Large intestine (tissue), 3 donors: Measurements from ENCODE around the gene KIRREL1. TPM values are rescaled to one million over a fixed set of nuclear protein-coding genes. Genes with fewer than 3 reads are reported as not detected.

Experiments
- DNase-seq, 2 donors: peaks; one replicate each; pipeline versions ENCODE4 v3.0.0 to v3.0.0-alpha.2; 2013
- H3K27ac ChIP-seq: one replicate; pipeline ENCODE4 v1.5.1; 2013; ENCODE audit warnings: low read length
- H3K27me3 ChIP-seq: 2 replicates; pipeline ENCODE4 v1.6.1; 2013; ENCODE audit warnings: low read length; ENCODE audit not compliant: control insufficient read depth, insufficient read depth
- H3K36me3 ChIP-seq: 2 replicates; pipeline ENCODE4 v1.6.1; 2013; ENCODE audit warnings: low read length; ENCODE audit not compliant: control insufficient read depth, insufficient read depth
- H3K4me1 ChIP-seq: one replicate; pipeline ENCODE4 v1.6.1; 2013; ENCODE audit warnings: low read length; ENCODE audit not compliant: control insufficient read depth, insufficient read depth
- H3K4me3 ChIP-seq: one replicate; pipeline ENCODE4 v1.5.1; 2013; ENCODE audit warnings: low read length
- H3K9me3 ChIP-seq: one replicate; pipeline ENCODE4 v1.6.1; 2013; ENCODE audit warnings: mild to moderate bottlenecking, low read depth, low read length, moderate library complexity; ENCODE audit not compliant: control insufficient read depth
- WGBS: methylation state at CpG from one replicate; pipeline ENCODE4 v1.1.5; 2013; ENCODE audit warnings: low lambda C conversion rate; ENCODE audit not compliant: insufficient coverage; 5-methylcytosine and 5-hydroxymethylcytosine counted together
- polyA plus RNA-seq: library from polyadenylated mRNA; unstranded; fragments of 120-200 nt; gene quantifications from one replicate; pipeline ENCODE4 v1.2.1, GENCODE V29; 2013

Gene KIRREL1
- polyA plus RNA-seq, 1 donor, result 18.7 TPM

DNA sequence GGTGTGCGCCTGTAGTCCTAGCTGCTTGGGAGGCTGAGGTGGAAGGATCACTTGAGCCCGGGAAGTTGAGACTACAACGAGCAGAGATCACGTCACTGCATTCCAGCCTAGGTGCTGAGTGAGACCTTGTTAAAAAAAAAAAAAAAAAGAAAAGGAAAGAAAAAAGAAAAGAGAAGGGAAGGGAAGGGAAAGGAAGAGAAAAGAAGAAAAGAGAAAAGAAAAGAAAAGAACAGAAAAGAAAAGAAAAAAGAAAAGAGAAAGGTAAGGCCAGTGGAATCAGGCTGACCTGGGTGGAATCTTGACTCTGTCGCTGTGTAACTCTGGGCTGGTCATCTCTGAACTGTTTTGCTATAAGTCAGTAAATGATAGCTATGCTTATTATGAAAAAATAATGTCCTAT, 33.7 kb upstream of the KIRREL1 start:
- Histone ChIP-seq H3K36me3 (no peaks in the 10 kb centered on the region), H3K4me3 (no peak overlapping the region), H3K9me3 (no peaks in the 10 kb centered on the region), H3K27ac (no peak overlapping the region), H3K4me1 (peaks cover 13% of the 10 kb centered on the region), H3K27me3 (no peaks in the 10 kb centered on the region)
- WGBS, result 100% methylated on average over 3 of the region's 5 CpGs
- DNase-seq, result no peak

DNA sequence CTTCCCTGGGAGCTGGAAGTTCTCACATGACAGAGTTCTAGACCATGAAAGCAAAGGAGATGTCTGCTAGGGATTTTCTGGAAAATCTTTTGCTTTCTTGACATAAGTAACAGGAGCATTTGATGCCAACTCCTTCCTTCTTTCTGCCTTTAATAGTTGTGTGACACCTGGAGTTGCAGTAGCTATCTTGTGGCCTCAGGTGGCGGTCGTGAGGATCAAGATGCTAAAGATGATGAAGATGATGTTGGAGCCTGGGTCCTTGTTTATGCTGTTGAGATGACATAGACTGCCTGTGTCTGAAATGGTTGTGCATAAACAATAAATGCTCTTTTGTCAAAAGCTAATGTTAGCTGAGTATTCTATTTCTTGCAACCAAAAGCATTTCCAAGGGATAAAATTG, 32.7 kb upstream of the KIRREL1 start:
- DNase-seq, result no peak
- H3K4me3 ChIP-seq, result no peak overlapping the region
- no peaks in the 10 kb centered on the region for H3K36me3 ChIP-seq
- no peaks in the 10 kb centered on the region for H3K9me3 ChIP-seq
- no CpG with 5 or more reads among the region's 2 CpGs for WGBS
- H3K27me3 ChIP-seq, result no peaks in the 10 kb centered on the region
- no peak overlapping the region for H3K27ac ChIP-seq
- H3K4me1 ChIP-seq, result peaks cover 24% of the 10 kb centered on the region

DNA sequence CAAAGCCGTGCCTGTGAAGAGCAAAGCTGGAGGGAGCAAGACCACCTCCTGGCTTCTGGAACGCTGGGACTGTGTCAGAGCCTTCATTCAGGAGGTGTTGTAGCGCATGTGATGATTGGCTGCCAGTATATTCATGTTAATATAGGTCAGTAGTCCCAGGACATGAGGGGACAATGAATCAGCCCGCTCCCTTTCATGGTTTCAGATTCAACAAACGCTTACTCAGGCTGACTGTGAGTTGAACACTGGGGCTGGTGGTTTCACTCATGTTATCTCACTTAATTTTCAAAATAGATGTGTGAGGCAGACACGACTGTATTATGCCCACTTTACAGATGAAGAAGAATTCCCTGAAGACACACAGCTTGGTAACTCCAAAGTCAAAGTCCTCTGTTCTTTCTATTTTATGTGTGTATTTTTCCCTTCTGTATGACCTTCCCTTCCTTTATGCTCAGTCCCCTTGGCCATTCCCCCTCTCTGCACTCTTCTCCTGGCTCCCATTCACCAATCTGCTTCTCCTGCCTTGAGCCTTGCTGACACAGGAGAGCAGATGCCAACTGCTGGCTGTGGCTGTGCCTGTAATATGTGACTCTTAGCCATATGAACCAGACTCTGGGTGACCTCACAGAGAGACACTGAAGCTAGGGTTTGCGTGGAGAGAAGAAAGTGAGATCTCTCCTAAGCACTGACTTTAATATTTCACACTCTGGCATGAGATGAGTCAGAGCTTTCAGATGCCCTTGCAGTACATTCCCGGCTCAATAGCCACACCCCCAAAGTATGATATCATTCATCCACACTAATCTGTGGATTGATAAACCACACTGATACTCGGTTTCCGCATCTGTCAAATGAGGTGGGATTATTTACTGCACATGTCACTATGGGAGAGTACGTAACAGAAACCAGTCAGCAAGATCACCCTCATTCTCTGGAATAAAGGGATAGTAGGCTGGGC, 31.4 kb upstream of the KIRREL1 start:
- Histone ChIP-seq H3K4me1 (peaks cover 34% of the 10 kb centered on the region), H3K27me3 (no peaks in the 10 kb centered on the region), H3K9me3 (no peaks in the 10 kb centered on the region), H3K27ac (no peak overlapping the region), H3K4me3 (no peak overlapping the region), H3K36me3 (no peaks in the 10 kb centered on the region)
- peak; percentile 43 to 64 for DNase-seq
- WGBS, result no CpG with 5 or more reads among the region's 11 CpGs

DNA sequence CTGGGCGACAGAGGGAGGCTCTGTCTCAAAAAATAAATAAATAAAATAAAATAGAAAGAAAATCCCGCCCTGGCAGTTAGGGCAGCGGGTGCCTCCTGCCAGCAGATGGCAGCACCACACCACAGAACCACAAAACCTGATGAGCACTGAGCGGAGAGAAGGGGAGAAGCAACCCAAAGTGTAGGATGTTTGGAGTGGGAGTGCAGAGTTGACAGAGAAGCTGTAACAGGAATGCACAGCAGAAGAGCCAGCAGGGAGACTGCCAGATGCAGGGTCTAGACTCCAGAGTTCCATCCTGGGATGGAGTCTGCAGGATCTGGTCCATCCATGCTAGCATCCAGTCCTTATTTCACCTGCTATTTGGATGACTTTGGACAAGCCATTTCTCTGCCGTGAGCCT, 29.7 kb upstream of the KIRREL1 start:
- Histone ChIP-seq H3K27ac (no peak overlapping the region), H3K9me3 (no peaks in the 10 kb centered on the region), H3K4me3 (no peak overlapping the region), H3K27me3 (no peaks in the 10 kb centered on the region), H3K4me1 (peaks cover 47% of the 10 kb centered on the region), H3K36me3 (no peaks in the 10 kb centered on the region)
- DNase-seq, result peak; percentile 55 to 61
- no CpG with 5 or more reads among the region's 5 CpGs for WGBS

DNA sequence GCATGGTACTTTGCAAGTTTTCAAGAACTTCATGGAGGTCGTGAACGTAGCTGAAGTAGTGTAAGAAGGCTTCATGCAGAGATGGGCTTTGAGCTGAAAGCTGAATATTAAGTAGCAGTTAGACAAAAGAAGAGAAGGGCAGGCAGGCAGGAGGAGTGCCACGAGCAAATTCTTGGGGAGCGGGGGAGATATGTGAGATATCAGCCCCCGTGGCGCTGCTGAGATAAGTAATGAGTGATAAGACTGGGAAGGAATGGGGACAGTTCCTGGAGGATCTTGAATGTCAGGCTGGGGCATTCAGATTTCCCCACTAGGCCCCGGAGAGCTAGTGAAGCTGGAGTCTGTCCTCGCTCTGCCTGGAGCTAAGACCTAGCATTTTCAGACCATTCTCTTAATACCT, 27.9 kb upstream of the KIRREL1 start:
- Histone ChIP-seq H3K27me3 (no peaks in the 10 kb centered on the region), H3K4me3 (no peak overlapping the region), H3K9me3 (no peaks in the 10 kb centered on the region), H3K36me3 (no peaks in the 10 kb centered on the region), H3K4me1 (peaks cover 65% of the 10 kb centered on the region), H3K27ac (peak overlapping the region; percentile 89)
- 0% methylated on average over 2 of the region's 8 CpGs for WGBS
- no peak for DNase-seq

DNA sequence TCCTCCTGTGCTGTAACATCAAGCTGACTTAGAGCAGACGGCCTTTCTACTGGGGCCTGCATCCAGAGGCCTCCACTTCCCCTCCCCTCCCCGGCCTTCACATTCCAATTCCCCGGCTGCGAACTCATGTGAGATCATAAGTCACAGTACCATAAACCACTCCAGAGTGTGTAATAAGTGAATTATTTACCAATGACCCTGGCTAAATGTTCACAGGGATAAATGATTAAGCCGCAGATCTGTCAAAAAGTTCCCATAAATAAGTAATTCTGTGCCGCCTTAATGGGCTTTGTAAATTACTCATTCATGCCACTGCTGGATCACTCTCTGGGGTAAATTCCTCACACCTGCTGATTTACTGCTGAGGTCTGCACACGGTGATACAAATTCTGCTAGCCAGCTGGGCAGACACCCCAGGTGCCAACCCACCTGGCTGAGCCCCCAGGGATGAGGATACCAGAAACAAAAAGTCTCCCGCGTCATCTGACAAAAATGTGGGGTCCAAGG, 27.4 kb upstream of the KIRREL1 start:
- DNase-seq, result peak; percentile 94 to 97
- peaks cover 67% of the 10 kb centered on the region for H3K4me1 ChIP-seq
- no peaks in the 10 kb centered on the region for H3K9me3 ChIP-seq
- H3K36me3 ChIP-seq, result no peaks in the 10 kb centered on the region
- H3K27me3 ChIP-seq, result no peaks in the 10 kb centered on the region
- H3K4me3 ChIP-seq, result no peak overlapping the region
- peak overlapping the region; percentile 89 for H3K27ac ChIP-seq
- no CpG with 5 or more reads among the region's 9 CpGs for WGBS

DNA sequence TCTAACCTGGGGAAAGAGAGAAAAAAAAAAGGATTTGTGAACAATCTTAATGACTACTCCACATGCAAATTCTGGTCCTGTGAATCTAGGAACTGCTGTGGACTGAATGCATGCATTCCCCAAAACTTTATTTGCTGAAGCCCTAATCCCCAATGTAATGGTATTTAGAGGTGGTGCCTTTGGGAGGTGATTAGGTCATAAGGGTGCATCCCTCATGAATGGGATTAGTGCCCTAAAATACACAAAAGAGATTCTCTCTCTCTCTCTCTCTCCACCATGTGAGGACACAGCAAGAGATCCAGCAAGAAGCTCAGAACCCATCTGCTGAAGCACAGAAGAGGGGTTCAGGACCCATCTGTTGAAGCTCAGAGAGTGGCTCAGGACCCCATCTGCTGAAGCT, 26.2 kb upstream of the KIRREL1 start:
- Histone ChIP-seq H3K9me3 (peaks cover 3% of the 10 kb centered on the region), H3K4me1 (peaks cover 66% of the 10 kb centered on the region), H3K27ac (peak overlapping the region; percentile 89), H3K27me3 (no peaks in the 10 kb centered on the region), H3K36me3 (no peaks in the 10 kb centered on the region), H3K4me3 (no peak overlapping the region)
- no peak for DNase-seq

DNA sequence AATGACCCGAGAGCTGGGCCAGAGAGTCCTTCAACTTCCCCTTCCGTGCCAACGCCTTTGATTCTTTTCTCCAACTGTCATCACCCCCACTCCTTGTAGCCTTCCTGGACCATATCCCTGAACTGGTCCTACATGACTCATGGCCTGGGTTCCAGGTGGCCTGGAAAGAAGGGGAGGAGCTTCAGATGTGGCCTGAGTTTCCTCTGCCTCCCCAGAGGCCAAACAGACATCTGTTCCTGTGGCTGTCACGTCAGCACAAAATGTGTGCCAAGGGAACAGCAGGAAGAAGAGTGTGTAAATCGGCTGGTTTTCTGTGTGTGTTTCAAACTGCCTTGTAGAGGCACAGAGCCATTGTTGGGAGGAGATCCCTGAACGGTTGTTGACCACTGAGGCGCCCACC, 24.9 kb upstream of the KIRREL1 start:
- Histone ChIP-seq H3K36me3 (no peaks in the 10 kb centered on the region), H3K9me3 (peaks cover 3% of the 10 kb centered on the region), H3K27ac (no peak overlapping the region), H3K4me1 (peaks cover 65% of the 10 kb centered on the region), H3K4me3 (no peak overlapping the region), H3K27me3 (no peaks in the 10 kb centered on the region)
- peak in 1 of 2 donors; percentile 29 for DNase-seq
- no CpG with 5 or more reads among the region's 7 CpGs for WGBS

DNA sequence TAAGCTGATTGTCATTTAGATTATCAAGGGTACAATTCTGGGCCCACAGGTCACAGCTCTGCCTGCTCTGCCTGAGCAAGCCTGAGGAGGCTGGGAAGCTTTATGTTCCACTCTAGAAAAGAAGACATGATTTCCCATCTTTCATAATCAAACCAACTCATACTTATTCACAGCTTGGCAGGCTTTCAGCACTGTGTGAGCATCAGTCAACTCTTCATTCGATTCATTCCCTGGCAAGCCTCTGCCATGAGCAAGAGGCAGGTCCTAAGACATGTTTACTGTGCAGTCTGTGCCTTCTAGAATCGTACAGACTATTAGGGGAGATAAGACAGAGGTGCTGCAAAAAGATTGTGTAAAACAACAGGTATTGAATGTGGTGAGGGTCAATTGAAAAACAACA, 24.5 kb upstream of the KIRREL1 start:
- Histone ChIP-seq H3K4me1 (peaks cover 62% of the 10 kb centered on the region), H3K27me3 (no peaks in the 10 kb centered on the region), H3K27ac (no peak overlapping the region), H3K36me3 (no peaks in the 10 kb centered on the region), H3K9me3 (peaks cover 3% of the 10 kb centered on the region), H3K4me3 (no peak overlapping the region)
- DNase-seq, result no peak
- 0% methylated on average over 1 of the region's 2 CpGs for WGBS

DNA sequence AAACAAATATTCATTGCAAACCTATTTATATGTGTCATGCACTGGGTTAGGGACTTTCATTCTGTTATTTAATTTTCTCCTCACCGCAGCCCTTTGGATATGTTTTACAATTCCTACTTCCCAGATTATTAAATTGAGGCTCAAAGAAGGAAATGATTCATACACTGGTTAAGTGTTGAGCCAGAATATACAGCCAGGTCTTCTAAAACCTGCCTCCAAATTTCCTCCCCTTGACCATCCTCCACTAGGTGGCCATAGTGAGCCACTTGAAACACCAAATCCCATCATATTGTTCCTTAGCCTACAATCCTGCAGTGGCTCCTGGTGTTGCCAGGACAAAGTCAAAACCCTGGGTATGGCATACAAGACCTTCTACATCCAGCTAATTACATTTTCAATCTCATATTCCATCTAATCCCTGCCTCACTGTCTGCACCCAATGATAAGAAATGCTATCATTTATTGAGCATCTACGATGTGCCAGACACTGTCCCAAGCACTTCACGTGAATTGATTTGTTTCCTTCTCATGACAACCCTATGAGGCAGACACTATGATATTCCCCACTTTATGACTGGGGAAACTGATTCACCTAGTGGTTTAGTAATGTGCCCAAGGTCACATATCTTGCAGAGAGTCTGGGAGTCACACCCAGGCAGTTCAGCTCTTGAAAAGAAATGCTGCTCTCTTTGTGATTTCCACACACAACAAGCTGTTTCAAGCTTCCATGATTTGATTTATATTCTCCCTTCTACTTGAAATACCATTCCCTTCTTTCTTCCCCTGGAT, 23.6 kb upstream of the KIRREL1 start:
- Histone ChIP-seq H3K27me3 (no peaks in the 10 kb centered on the region), H3K4me1 (peaks cover 52% of the 10 kb centered on the region), H3K36me3 (no peaks in the 10 kb centered on the region), H3K4me3 (no peak overlapping the region), H3K9me3 (peaks cover 3% of the 10 kb centered on the region), H3K27ac (peak overlapping the region; percentile 69)
- DNase-seq, result peak; percentile 62 to 69
- WGBS, result 67% methylated on average over 1 of the region's 3 CpGs
